SW480 (cell line): ENCODE data around the gene APLNR.

Experiments
- DNase-seq: peaks from one replicate; pipeline ENCODE4 v3.0.0-alpha.2; 2016; ENCODE audit warnings: low spot score

Gene APLNR

DNA sequence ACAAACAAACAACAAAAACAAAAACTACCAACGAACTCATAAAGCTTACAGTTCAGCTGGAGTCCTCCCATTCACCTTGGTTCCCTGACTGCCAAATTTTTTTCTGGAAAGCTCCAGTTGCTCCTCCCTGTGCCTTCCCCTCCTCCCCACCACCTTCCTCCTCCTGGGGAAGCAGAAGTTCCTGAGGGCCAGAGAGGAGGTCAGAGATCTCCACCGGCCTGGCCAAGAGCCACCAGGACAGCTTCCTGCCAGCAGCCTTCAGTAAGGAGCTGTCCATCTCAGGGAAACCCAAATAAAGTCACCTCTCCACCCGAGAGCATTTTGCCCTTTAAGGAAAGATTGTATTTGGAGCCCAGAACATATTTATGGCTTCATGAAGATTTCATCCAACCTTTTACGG, 20.0 kb downstream of the APLNR start:
- DNase-seq = no peak

DNA sequence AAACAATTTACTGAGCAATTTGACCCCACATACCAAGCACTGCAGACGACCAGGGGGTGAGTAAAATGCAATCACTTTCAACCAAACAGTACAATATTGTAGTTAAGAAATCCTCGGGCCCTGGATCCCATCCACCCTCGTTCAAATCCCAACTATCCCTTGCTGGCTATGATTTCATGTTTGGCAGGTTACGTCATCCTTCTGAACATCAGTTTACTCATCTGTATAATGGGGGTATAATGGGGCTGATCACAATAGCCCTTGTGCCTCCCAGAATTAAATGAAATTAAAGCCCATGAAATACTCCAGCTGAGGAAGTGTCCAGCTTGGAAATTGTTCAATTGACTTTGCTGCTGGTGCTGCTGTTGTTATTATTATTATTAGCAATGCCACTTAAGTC, 20.6 kb downstream of the APLNR start:
- DNase-seq = no peak

DNA sequence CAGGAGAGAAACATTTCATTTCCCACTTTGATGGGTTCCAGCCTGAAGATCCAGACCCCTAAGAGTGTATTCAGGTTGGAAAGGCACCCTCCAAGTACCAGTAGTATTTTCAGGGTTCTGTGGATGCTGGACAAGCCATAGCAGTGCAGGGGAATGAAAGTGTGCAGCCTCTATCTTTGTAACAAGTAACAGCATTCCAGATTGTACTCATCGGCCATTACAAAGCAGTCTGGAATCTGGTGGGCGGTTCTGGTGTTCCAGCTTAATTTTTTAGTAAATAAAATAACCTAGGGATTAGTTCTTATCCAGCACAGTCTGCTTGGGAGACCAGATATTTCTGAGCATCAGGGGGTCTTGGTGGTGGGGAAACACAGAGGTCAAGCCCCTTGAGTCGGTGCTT, 22.6 kb downstream of the APLNR start:
- peak; percentile 46 for DNase-seq

DNA sequence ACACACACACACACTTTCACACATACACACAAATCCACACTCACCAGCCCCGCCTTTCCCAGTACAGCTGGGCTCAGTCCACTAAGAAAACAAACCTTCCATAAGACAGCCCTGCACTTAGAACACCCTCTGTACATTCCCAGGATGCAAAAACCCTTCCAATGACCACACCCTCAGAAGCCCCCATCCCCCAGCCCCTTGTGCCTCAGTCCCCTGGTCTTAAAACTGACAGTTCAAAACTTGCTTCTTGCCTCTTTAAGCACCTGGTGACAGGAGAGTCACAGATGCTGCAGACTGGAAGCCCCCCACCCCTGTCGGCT, 23.0 kb downstream of the APLNR start:
- DNase-seq = peak; percentile 14

DNA sequence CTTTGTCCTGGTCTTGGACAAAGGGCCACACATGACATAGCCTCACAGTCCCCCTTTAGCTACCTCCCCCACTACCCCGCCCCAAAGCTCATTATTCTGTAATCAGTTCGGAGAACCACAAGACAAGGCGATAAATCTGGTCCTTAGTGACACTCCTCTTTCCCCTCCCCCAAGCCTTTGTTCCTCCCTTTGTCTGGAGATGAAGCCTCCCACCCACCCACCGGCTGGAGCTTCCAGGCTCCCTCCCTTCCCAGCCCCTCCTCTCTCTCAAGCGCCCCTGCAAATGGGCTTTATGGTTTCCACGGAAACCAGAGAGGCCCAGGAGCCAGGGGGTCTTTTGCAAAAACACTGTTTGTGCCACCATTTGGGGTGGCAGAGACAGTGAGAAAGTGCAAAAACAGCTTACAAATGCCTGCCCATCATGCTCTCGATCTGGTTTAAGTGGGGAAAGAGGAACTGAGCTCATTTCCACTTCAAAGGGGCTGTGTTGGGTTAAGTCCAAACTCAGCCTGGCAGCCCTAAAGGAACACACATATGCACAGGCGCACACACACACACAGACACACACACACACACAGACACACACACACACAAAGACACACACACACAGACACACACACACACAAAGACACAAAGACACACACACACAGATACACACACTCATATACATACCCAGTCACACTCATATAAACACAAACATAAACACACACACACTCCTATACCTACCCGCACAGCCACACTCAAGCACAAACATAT, 23.5 kb downstream of the APLNR start:
- peak; percentile 58 for DNase-seq

DNA sequence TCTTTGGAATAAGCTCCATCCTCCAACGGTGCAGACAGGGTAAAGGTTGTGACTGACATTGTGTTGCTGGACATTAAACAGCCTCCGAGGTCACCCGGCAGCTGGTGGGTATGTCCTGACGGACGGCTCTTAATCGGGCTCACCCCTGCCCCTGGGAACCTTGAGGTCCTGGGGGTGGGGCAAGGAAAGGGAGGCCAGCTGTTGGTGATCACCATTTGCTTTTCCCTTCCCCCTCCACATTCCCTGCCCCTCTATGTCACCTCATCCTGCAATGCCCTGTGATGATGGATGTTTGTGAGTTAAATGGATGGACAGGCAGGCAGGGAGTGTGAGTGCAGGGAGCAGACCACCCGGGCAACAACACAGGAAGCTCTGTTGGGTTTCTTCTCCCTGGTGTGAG, 26.3 kb downstream of the APLNR start:
- DNase-seq = no peak

DNA sequence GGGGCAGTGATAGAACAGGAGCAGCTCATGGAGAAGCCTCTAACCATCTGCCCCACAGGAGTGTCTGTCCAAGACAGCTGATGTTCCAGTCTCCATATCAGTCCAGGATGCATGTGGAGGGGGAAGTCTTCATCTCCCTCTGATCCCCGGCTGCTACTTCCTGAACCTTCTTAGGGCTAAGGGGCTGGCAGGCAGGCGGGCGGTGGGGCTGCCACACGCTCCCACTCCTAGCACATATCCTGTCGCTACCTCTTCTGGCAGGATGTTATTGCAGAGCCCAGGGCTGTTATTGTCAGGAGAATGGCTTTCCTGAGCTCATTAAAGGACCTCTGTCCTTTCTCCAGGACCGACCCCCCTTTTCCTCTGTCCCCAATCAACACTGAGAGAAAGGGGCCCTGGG, 29.9 kb downstream of the APLNR start:
- no peak for DNase-seq

DNA sequence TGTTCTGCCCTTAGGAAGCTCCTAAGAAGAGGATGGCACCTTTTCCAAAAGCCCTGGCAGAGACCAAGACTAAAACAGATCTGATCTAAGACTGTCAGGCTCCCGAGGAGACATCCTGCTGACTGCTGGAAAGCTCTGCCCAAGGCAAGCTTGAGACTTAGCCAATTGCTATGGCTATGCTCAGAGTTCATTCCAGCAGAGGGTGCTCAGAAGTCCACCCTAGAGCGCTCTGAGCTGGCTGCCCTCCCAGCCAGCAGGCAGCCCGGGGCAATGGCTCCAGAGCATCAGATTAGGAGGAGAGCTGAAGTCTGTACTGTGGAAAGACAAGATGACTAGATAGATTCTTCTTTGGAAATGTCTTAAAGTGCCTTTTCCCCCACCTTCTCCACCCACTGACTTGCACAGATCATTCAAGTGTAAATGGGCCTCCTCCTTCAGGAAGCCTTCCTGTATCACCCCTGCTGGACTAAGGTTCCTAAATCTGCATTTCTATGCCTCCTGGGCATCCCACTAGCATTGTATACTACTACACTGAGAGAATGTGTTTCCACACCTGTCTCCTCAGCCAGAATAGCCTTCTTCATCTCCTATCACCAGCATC, 31.9 kb downstream of the APLNR start:
- DNase-seq = peak; percentile 5

DNA sequence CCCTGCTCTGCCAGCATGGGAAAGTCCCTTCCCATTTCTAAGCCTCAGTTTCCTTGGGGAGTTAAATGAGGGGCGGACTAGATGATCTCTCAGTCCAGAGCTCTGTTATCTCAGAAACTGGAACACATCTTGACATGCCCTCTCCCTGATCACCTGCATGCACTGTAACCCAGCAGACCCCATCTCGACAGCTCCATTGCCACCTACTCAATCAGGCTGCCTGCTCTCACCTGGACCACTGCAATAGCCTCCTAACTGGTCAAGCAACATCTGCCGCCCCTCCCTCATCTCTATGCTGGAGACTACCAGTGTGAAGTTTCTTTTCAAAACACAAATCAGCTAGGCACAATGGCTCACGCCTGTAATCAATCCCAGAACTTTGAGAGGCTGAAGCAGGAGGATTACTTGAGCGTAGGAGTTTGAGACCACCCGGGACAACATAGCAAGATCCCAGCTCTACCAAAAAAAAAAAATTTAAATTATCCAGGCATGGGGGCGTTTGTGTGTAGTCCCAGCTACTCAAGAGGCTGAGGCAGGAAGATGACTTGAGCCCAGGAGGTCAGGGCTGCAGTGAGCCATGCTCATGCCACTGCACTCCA, 33.1 kb downstream of the APLNR start:
- DNase-seq = no peak

DNA sequence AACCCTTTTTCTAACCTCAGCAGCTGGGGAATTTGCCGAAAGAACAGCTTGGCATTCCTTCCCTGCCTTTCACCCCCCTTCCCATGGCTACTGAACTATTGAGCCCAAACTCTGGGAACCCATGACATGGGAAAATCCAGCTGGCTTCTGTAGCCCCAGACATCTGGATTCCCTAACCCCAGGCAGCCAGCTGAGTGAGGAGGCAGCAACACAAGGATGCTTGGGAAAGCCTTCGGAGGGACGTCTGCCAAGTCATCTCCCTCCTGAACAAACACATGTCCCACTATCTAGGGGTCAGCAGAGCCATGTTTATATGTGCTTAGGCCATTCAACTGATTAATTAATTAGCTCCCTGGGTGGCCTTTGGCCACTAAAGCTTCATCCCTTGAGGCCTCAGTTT, 33.7 kb downstream of the APLNR start:
- no peak for DNase-seq

DNA sequence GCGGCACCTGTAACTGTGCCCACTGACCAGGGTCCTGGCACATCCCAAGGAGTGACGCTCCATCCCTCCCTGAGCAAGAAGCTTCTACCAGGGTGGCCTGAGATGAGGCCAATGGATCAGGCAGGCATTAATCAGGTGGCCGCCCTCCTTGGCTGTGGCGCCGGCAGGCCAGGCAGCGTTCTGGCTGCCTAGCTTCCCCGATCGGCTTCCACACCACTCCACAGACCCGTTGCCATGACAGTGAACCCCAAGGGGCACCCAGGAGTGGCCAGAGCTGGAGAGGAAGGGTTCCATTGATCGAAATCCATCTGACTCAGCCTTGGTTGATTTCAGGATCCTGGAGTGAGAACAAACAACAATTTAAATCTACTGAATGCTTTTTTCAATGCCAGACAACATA, 34.8 kb downstream of the APLNR start:
- no peak for DNase-seq

DNA sequence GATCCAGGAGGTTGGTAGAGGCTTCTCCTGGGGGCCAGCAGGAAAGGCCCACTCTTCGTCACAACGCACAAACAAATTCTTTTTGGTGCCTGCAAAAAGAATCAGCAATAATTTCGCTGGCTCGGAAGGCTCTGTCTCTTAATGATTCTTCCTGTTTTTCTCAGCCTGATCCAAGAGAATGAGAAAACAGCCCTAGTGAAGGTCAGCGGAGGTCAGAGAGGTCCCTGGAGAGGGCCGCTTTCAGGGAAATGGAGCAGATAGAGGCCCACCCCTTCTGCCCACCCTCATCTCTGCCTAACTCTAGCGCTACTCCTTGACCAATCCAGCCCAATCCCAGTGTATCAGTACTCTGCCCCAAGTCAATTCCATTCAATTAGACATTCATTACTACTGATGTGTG, 36.1 kb downstream of the APLNR start:
- no peak for DNase-seq

DNA sequence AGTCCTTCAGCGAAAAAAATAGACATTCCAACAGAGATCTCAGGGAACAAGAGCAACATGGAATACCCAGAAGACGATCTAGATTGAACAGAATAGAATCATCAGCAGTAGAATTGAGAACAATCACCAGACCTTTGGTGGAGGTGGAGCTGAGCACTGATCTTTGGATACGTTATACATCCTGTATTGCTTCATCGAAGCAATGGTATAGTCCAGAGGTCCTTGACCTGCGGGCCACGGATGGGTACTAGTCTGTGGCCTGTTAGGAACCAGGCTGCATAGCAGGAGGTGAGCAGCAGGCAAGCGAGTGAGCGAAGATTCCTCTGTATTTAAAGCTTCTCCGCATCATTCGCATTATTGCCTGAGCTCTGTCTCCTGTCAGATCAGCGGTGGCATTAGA, 37.7 kb downstream of the APLNR start:
- DNase-seq = no peak

DNA sequence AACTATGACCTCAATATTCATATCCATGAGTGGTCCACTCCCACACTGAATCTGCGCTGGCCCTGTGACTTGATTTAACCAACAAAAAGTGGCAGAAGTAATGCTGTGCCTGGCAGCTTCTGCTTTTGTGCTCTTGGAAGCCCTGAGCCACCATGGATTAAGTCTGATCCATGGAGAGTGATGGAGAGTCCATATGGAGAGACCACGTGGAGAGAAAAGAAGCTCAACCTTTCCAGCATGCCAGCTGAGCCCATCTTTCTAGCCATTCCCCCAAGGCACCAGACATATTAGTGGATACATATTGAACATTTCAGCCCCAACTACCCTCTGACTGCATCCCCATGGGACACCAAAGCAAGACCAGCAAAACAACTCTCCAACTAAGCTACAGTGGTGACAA, 39.3 kb downstream of the APLNR start:
- DNase-seq = no peak

DNA sequence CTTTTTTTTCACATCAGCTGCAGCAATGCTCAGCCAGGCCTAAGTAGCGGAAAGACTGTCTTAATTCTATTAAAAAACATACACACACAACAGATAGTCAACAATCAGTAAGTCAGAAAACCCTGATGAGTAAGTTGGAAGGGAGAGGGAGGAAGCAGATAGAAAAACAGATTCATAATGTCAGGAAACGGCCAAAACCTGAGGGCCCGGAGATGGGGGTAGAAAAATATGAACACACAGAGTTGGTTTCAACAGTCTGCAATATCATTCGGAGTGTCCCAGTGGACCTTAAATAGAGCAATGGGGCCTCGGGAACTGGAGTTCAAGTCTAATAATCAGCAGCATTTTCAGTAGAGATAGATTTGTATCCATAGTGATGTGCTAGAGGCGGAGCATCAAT, 40.5 kb downstream of the APLNR start:
- no peak for DNase-seq

DNA sequence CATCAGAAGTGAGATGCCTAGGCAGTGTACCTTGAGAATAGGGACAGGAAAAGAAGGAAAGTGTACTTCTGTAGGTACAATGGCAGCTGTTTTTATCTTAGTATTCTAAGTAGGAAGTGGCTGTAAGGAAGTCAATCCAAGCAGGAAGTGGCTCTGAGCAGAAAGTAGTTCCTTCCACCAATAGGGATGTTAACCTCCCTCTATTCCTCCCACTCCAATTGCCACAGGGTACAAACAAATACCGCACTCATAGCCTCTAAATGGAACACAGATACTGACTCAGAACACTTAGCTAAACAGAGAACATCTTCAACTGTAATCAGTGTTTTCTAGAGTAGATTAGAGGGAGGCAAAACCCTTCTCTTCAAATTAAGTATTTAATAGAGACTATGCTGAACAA, 44.7 kb downstream of the APLNR start:
- no peak for DNase-seq

DNA sequence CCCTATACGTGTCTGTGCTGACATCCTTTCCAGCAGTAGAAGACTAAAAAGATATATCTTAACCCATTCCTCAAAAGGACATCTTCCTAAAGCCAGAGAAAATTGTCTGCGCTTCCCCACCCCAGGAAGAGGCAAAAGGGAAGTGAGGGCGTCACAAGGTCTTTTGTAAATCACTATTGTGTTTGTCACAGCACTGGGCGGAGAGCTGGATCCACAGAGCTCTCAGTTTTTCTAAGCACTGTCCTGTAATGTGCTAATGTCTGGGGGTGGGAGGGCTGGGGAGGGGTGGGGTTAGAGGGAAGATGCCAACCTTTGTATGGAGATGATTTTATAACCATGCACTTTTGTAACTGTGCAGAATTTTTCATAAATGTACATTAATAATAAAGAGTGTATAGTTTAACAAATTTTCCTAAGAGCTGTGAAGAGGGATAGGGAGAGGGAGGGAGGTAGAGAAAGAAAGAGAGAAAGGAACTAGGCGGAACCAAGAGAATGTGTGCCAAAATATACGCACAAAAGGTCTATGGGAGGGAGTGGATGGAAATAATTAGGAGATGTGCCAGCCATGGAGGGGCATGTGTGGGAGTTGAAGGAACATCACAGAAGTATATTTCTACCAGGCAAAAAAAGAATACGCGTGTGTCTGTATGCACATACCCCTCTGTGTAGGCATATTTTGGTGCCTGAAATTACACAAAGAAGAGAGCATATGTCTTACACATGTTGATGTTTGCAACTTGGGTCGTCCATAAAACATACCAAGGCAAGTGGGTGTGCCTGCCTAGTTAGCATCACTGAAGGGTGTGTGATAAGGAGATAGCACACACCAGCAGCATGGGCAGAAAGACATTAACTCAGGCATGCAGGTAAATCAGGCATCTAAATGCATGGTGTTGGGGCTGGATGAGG, 45.5 kb downstream of the APLNR start:
- DNase-seq = no peak

DNA sequence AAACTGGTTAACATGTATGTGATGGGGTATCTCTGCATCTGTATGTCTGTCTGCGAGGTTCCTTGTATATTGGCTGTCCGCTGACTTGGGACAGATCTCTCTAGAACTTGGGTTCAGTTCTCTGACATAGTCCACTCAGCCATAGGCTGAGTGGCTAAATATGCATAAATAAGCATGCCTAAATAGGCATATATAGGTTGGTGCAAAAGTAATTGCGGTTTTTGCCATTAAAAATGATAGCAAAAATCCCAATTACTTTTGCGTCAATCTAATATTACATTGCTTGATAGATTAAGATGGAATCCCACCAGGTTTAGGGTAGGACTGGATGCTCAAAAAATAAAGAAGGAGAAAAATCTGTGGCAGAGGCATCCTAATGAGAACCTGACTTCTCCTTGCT, 46.5 kb downstream of the APLNR start:
- no peak for DNase-seq
